Mucosa of gallbladder (tissue), 1 donor: ENCODE data around the gene PLN. TPM values are rescaled to one million over a fixed set of nuclear protein-coding genes. Genes with fewer than 3 reads are reported as not detected.

Experiments used
- DNase-seq: peaks from one replicate; pipeline ENCODE4 v3.0.0-alpha.2; 2020; ENCODE audit warnings: low spot score
- total RNA-seq: library from RNA; stranded (reverse); gene quantifications from one replicate; pipeline ENCODE4 v1.2.1, GENCODE V29; 2021
- donor health status: DM: no; HTN: no; CAD: no.

The PLN gene
- total RNA-seq, 1 donor from 2014 or later: 152 TPM

DNA sequence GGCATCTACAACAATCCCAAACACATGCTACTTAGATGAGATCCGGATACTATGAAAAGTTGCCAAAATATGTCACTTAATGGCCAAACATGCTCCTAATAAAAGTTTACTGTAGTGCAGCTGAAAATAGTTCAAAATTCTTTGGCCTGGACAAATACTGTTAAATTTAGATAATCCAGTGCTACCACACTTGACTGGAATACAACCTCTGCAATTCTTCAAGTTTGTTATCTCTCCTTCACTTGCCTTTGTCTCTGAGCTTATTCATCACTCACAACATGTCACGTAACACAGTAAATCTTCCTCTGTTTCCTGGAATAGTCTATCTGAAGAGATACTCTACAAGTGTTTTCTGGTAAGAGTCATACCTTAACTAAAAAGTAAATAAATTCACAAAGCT, 10.5 kb upstream of the PLN start:
- no peak for DNase-seq

DNA sequence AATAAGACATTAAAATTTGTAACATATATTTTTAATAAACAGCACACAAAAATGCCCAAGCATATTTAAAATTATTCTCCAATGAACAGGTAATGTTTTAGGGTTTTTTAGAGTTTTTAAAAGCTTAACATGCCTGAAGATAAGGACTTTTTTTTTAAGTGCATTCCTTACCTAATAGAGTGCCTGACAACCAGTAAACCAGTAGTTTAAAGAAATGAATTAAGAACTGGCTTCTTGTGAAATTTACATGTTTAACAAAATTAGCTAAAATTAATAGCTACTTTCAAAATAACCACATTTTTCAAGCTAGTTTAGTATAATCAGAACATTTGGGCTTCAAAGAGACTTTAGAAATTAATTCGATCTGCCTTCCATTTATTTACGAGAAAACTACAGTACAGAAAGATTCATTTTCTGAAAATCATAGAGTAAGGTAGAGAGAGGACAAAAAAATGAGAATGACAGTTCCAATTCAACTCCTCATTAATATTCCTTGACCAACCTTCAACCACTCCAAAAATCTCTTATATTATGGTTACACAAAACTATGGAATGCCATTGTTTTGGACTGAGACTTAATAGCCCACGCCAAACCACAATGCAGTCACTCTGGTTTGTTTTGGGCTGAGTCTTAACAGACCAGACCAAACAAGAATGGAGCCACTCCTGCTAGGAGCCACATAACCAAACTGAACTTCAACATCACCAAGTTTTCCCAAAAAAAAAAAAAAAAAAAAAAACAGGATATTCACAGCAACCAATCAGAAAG, 5.7 kb upstream of the PLN start:
- DNase-seq: no peak

GRCh38 chr6:118544105-118544504, 4.0 kb upstream of the PLN start:
- no peak for DNase-seq

DNA sequence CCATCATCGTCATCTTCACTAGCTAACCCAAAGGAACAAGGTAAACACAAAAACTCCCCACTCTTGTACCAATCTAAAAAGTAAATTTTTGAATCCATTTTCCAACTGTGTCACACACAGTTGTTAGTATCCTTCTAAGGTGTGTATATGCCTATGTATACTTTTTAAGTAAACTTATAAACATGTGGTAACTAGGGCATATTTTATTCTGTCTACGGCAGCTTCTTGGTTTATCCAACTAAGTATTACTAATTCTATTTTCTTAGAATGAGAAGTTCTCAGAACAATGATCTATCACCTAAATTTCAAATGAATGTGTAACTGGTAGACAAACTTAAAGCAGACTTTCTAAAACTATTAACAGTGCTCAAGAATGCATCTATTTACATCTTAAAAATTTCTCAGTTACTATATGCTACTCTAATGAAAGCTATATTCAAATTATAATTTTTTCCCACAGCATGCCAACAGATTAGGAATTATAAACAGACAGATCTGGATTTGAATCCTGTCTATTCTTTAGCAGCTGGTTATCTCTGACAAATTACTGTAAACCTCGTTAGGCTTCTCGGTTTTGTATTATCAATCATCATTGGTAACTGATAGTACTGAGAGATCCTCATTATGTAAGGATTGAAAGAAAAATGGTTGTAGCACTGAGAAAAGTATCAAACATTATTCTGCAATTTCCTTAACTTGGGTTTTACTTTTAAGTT, 1.8 kb upstream of the PLN start:
- DNase-seq: no peak

GRCh38 chr6:118546880-118547218, 1.2 kb upstream of the PLN start:
- no peak for DNase-seq

DNA sequence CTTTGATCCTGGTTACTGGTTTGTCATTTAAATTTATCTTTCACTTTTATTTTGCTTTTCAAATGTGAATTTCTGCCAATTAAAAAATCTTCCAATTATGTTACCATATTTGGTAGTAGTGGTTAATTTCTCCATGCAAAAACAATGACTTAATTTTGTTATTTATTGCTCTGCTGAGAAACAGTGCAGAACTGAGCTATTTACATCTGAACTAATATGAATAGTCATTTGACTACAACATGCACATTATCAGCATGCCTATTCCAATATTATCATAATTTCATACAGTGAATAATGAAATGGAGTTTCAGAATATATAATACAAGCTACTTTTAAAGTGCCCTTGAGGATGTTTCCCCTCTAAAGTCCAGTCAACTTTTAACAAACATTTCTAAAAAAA, 517 bp downstream of the PLN start:
- no peak for DNase-seq

- DNase-seq: no peak
Observed at GRCh38 chr6:118551063-118552053, 3.3 kb downstream of the PLN start.

GRCh38 chr6:118553132-118553531, 5.0 kb downstream of the PLN start:
- DNase-seq: no peak

- DNase-seq: no peak
Observed at GRCh38 chr6:118554698-118555097, 6.6 kb downstream of the PLN start.

DNA sequence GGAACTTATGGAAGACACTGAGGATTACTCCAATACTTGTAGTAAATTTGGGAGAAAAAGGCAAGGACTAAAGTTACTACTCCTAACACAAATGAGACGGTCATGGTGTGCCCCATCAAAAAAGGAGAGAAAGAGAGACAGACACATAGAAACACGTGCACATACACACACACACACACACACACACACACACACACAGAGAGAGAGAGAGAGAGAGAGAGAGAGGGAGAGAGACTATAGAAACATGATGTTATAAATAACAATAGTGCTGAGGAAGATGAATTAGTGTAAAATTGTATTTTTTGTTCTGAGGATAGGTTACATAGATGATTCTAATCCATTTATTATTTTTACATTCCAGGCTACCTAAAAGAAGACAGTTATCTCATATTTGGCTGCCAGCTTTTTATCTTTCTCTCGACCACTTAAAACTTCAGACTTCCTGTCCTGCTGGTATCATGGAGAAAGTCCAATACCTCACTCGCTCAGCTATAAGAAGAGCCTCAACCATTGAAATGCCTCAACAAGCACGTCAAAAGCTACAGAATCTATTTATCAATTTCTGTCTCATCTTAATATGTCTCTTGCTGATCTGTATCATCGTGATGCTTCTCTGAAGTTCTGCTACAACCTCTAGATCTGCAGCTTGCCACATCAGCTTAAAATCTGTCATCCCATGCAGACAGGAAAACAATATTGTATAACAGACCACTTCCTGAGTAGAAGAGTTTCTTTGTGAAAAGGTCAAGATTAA, 10.5 kb downstream of the PLN start:
- no peak for DNase-seq

DNA sequence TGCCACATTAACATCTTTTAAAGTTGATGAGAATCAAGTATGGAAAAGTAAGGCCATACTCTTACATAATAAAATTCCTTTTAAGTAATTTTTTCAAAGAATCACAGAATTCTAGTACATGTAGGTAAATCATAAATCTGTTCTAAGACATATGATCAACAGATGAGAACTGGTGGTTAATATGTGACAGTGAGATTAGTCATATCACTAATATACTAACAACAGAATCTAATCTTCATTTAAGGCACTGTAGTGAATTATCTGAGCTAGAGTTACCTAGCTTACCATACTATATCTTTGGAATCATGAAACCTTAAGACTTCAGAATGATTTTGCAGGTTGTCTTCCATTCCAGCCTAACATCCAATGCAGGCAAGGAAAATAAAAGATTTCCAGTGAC, 11.6 kb downstream of the PLN start:
- no peak for DNase-seq

GRCh38 chr6:118562248-118562647, 14.2 kb downstream of the PLN start:
- no peak for DNase-seq

- DNase-seq: no peak
Observed at GRCh38 chr6:118562959-118563358, 14.9 kb downstream of the PLN start.

- DNase-seq: no peak
Observed at GRCh38 chr6:118565311-118565960, 17.3 kb downstream of the PLN start.

DNA sequence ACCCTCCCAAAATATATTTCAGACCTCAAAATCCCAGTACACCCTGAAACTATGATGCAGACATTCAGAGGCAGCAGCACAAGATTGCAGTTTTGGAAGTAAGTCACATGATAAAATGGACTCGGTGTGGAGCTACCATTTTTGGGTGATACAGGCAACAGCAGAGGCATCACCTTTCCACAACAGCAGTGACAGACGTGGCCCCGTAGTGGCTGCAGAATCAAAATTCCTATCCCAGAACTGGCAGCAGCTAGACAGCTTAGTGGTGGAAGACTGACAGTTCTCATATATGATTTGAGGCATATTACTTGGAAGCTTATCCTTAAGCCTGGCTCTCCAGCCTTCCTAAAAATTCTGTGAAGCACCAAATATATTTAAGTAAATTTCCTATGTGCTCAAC, 19.9 kb downstream of the PLN start:
- DNase-seq: no peak

DNA sequence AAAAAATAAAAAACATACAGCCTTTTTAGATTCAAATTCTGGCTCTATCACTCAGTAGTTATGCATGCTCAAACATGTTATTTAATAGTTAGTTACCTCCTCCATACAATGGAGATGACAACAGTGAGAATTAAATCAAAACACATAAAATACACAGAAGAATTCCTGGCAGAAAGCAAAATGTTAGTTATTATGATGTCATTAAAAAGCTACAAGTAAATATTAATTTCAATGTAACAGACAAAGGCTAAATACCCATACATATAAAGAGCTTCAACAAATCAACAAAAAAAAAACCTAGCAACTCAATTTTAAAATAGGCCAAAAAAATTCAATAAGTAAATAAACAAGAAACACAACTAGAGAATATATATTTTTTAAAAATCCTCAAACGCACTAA, 21.4 kb downstream of the PLN start:
- DNase-seq: no peak

GRCh38 chr6:118571121-118571520, 23.0 kb downstream of the PLN start:
- DNase-seq: no peak

DNA sequence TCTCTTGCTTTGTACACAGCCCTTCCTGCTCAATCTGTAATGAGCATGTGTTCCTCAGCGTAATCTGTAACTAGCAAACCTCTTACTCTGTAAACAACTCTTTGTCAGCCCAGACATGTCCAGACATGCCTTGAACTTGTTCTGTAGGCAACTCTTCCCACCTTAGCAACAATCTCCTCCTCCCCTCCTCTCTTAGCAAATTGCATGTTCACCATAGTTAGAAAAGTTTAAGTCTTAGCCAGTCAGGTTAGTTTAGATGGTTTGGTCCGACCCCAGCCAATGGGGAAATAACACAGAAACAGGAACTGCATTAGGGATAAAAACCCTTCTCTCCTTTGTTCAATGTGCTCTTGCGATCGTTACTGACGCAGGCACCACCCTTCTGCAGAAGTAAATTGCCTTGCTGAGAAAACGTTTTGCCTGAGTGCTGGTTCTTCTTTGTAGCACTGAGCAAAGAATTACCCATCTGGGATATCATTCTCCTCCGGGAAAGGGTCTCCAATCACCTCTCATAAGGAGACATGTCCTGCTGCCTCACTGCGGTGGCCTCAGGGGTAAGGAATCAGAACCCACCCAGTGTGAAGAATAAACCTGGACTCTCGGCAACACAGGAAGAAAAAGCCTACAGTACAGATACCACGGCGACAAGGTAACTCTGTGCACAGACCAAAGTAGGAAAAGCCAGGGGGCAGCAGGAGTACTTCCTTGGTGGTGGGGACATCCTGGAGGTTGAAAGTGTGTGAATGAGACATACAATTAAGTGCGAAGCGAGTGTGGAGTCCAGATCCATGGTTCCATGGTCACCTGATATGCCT, 26.2 kb downstream of the PLN start:
- no peak for DNase-seq

DNA sequence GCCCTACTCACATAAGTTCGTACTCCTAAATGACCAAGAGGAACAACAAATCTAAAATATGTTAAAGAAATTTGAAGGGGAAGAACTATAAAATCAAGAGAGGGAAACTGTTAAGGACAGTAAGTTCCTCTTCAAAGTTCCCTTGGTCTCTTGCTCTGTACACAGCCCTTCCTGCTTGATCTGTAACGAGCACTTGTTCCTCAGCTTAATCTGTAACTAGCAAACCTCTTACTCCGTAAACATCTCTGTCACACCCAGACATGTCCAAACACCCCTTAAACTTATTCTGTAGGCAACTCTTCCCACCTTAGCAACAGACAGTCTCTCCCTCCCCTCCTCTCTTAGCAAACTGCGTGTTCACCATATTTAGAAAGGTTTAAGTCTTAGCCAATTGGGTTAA, 29.9 kb downstream of the PLN start:
- no peak for DNase-seq

DNA sequence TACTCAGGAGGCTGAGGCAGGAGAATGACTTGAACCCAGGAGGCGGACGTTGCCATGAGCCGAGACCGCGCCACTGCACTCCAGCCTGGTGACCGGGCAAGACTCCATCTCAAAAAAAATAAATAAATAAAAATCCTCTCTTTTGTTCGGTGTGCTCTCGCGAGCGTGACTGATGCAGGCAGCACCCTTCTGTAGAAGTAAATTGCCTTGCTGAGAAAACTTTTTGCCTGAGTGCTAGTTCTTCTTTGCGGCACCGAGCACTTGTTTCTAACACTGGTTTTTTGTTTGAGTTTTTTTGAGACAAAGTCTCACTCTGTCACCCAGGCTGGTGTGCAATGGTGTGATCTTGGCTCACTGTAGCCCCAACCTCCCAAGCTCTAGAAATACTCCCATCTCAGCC, 30.5 kb downstream of the PLN start:
- no peak for DNase-seq
